Activated CD4-positive, alpha-beta memory T cell treated with anti-CD3 and anti-CD28 coated beads, Interleukin-2, amount 10 ng/mL, durations not matched to agents 7 days and 5 days (primary cell): ENCODE results near the gene UBP1. TPM values are rescaled to one million over a fixed set of nuclear protein-coding genes. Genes with fewer than 3 reads are reported as not detected.

ENCODE experiments used
- CTCF ChIA-PET: fragments of 350-600 bp; sonication (Branson Sonifier 250); formaldehyde crosslinking; loops from one replicate; lab custom pipeline; 2021; ENCODE audit warnings: antibody characterized with exemption, inconsistent platforms; lab: Charles Lee
- POLR2A ChIA-PET: fragments of 350-600 bp; sonication (Branson Sonifier 250); formaldehyde crosslinking; loops from one replicate; lab custom pipeline; 2021; ENCODE audit warnings: antibody characterized with exemption; lab: Charles Lee
- DNase-seq: peaks from one replicate; pipeline ENCODE4 v3.0.0-alpha.2; 2020
- H3K27ac Mint-ChIP-seq: one replicate; pipeline ENCODE4 v1.8.0; 2021; ENCODE audit warnings: mild to moderate bottlenecking, mixed read lengths
- H3K27me3 Mint-ChIP-seq: one replicate; pipeline ENCODE4 v1.8.0; 2021; ENCODE audit warnings: mixed read lengths
- H3K36me3 Mint-ChIP-seq: one replicate; pipeline ENCODE4 v1.8.0; 2021; ENCODE audit warnings: low read depth, mixed read lengths
- H3K4me1 Mint-ChIP-seq: one replicate; pipeline ENCODE4 v1.8.0; 2021; ENCODE audit warnings: mixed read lengths
- H3K4me3 Mint-ChIP-seq: one replicate; pipeline ENCODE4 v1.8.0; 2021; ENCODE audit warnings: mild to moderate bottlenecking, mixed read lengths
- H3K9me3 Mint-ChIP-seq: one replicate; pipeline ENCODE4 v1.8.0; 2021; ENCODE audit warnings: mixed read lengths
- total RNA-seq, 2 experiments: library from RNA; stranded (reverse); gene quantifications; one replicate each; pipeline ENCODE4 v1.2.3, GENCODE V29; 2021

The UBP1 gene
- total RNA-seq, 2 experiments from 2014 or later = 56.1 to 59.8 TPM

DNA sequence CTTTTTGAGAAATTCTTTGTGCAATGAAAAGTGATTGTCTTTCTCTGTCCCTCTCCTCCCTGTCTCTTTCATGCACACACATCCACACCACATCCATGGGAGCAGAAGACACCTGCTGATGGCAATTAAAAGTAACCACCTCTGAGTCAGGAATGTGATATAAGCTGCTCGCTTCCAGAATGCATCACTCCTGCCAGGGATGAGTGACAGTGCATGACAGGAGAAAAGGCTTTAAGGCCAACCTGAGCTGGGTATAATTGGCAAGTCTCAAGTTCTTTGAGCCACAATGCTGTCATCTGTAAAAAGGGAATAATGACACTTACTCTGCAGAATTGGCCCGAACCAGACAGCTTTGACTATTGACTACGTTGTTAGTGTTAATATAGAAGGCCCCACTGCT, 59.6 kb downstream of the UBP1 start:
- POLR2A ChIA-PET = no interaction called here
- H3K27me3 Mint-ChIP-seq = no peaks in the 10 kb centered on the region
- CTCF ChIA-PET = no interaction called here
- peaks cover 9% of the 10 kb centered on the region for H3K4me1 Mint-ChIP-seq
- H3K4me3 Mint-ChIP-seq = no peak overlapping the region
- DNase-seq = no peak
- H3K36me3 Mint-ChIP-seq = peaks cover 2% of the 10 kb centered on the region
- H3K9me3 Mint-ChIP-seq = no peaks in the 10 kb centered on the region
- no peak overlapping the region for H3K27ac Mint-ChIP-seq

DNA sequence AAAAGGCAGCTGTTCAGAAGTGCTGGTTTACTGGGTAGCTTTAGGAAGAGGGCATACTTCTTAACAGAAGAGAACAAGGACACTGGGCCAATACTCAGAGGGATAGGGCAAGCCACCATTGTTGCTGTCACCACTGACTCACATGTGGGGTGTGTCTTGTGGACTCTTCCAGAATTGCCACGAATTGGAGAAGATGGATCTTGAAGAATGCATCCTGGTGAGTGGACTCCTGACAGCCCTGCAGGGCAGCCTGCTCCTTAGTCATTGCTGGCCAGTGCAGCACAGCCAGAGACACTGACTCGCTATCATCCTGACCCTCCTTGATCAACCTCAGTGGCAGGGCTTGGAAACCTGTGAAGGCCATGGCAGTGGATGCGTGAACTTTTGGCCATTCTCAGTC, 62.3 kb downstream of the UBP1 start:
- DNase-seq = no peak
- POLR2A ChIA-PET = no interaction called here
- Mint-ChIP-seq H3K27me3 (no peaks in the 10 kb centered on the region), H3K27ac (no peak overlapping the region), H3K4me3 (no peak overlapping the region), H3K9me3 (no peaks in the 10 kb centered on the region), H3K4me1 (peaks cover under 1% of the 10 kb centered on the region), H3K36me3 (no peaks in the 10 kb centered on the region)
- CTCF ChIA-PET = interaction anchor here (1.3 kb wide), 1 partner anchor 409 kb away, joined by 3 read pairs; no protein-coding TSS in a partner anchor

DNA sequence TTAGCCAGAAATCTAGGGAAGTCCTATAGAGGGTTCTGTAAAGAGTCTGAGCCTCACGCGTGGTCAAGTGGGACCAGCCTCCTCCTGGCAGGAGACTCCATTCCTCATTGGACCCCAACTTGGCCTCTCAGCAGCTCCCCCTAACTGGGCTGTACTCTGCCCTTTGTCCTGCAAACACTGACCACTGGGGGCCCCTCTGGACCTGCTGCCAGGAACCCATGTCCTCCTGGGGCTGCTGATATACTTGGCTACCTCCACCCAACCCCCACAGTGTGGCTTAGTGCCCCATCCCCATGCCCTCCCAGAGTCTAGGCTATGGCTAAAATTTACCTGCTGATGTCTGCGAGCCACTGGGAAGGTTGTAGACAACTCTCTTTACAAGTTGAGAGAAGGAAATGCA, 62.7 kb downstream of the UBP1 start:
- Mint-ChIP-seq H3K27ac (no peak overlapping the region), H3K36me3 (no peaks in the 10 kb centered on the region), H3K4me3 (no peak overlapping the region), H3K27me3 (no peaks in the 10 kb centered on the region), H3K9me3 (no peaks in the 10 kb centered on the region), H3K4me1 (peaks cover 4% of the 10 kb centered on the region)
- ChIA-PET POLR2A (no interaction called here), CTCF (no interaction called here)
- no peak for DNase-seq

DNA sequence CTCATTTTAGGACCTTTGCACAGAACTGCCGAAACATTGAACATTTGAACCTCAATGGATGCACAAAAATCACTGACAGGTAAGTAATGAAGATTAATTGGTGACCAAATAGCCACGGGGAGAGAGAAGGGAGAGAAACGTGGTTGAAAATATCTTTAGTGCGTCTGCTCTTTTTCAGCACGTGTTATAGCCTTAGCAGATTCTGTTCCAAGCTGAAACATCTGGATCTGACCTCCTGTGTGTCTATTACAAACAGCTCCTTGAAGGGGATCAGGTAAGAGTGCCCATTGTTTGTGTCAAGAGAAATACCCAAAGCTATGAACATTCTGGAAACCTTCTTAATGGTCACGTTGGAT, 67.1 kb downstream of the UBP1 start:
- POLR2A ChIA-PET = interaction anchor here (1.0 to 1.3 kb wide), 3 partner anchors 12 to 425 kb away, joined by 3 to 5 read pairs (median 4); no protein-coding TSS in a partner anchor
- Mint-ChIP-seq H3K36me3 (no peaks in the 10 kb centered on the region), H3K9me3 (no peaks in the 10 kb centered on the region), H3K27ac (no peak overlapping the region), H3K27me3 (no peaks in the 10 kb centered on the region), H3K4me1 (peaks cover 5% of the 10 kb centered on the region), H3K4me3 (no peak overlapping the region)
- DNase-seq = no peak
- CTCF ChIA-PET = interaction anchor here (0.6 to 3.8 kb wide), 44 partner anchors 9 to 688 kb away, joined by 3 to 95 read pairs (median 4); partner anchors contain the start of gene CNOT10

DNA sequence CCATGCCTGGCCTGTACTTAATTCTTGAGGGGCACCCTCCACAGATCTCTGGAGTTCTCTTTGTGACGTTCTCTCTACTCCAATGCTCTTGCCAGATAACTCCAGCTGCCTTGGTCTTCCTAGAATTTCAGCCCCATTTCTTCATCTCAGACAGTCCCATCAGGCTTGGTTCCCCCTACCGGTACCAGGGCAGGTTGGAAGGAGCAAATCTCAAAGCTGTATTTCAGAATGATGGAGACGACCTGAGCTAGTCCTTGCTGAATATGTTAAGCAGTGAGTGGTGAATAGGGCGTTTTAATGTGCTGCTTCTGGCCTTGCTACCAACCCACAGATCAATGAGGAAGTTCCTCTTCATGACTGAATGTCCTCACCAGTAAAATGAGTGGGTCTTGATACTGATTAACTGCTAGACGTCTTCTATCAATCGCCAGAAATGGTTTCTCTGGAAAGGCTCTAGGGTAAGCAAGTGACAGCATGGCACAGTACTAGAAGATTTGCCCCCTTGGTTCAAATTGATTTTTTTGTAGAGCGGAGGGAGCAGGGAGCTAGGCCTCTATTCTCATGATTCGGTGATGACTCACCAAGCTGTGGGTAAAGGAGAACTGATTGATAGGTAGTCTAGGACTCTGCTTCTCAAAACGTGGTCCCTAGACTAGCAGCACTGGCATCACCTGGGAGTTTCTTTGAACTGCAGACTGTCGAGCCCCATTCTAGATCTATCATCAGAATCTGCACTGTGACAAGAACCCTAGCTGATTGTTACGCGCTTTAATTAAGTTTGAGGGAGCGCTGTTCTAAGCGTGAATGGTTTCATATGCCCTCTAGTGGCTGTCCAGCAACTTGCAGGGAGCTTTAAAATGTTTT, 67.8 kb downstream of the UBP1 start:
- Mint-ChIP-seq H3K9me3 (no peaks in the 10 kb centered on the region), H3K36me3 (no peaks in the 10 kb centered on the region), H3K27me3 (peaks cover 5% of the 10 kb centered on the region), H3K4me1 (peaks cover 5% of the 10 kb centered on the region), H3K4me3 (no peak overlapping the region), H3K27ac (no peak overlapping the region)
- ChIA-PET POLR2A (interaction anchor here (1.0 to 1.3 kb wide), 3 partner anchors 13 to 424 kb away, joined by 3 to 5 read pairs (median 4); no protein-coding TSS in a partner anchor), CTCF (interaction anchor here (0.5 to 3.8 kb wide), 48 partner anchors 8 to 687 kb away, joined by 3 to 95 read pairs (median 4); partner anchors contain the start of gene CNOT10)
- DNase-seq = peak; percentile 47

DNA sequence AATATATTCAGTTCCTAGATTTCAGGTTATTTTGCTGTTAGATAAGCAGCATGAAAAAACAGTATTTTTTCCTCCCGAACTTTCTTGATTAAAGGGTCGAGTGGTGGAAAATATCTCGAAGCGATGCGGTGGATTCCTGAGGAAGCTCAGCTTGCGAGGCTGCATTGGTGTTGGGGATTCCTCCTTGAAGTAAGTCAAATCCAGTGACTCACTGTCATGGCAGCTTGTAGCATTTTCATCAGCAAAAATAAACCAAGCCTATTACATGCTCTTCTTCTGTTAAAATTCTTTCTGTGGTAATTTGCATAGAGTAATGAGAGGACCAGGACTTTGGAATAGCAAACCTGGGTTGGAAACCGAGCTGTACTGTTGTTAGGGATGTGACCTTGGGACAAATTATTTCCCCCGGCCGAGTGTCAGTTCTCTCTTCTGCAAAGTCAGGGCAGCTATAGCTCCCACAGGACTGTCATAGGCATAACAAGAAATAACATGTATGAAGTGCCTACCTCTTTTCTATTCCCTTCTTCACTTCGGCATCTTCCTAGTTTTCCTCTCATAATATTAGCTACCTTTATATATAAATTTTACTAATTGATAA, 75.6 kb downstream of the UBP1 start:
- Mint-ChIP-seq H3K27me3 (peaks cover 18% of the 10 kb centered on the region), H3K4me1 (no peaks in the 10 kb centered on the region), H3K9me3 (no peaks in the 10 kb centered on the region), H3K36me3 (no peaks in the 10 kb centered on the region), H3K27ac (no peak overlapping the region), H3K4me3 (no peak overlapping the region)
- ChIA-PET CTCF (interaction anchor here (3.1 kb wide), 1 partner anchor 9 kb away, joined by 14 read pairs; no protein-coding TSS in a partner anchor), POLR2A (no interaction called here)
- DNase-seq = no peak

DNA sequence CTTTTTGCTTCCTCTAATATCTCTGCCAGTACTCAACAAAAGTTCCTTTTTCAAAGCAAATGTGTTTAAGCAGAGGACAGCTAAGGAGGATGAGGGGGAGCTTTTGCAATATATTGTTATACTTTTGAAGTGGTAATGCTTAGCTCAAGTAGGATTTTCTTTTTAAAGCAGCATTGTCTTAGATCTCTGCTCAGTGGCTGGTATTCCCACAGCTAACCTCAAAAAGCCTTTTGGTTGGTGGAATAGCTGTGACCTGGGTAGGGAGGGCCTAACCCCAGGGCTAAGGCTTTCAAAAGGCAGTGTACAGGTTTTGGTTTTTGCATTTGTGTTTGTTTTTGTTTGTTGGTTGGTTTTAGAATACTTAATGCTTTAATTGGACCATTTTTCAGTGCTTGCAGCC, 76.1 kb downstream of the UBP1 start:
- ChIA-PET POLR2A (no interaction called here), CTCF (interaction anchor here (3.1 kb wide), 1 partner anchor 9 kb away, joined by 14 read pairs; no protein-coding TSS in a partner anchor)
- no peak overlapping the region for H3K27ac Mint-ChIP-seq
- no peaks in the 10 kb centered on the region for H3K36me3 Mint-ChIP-seq
- H3K4me1 Mint-ChIP-seq = no peaks in the 10 kb centered on the region
- no peaks in the 10 kb centered on the region for H3K9me3 Mint-ChIP-seq
- peaks cover 20% of the 10 kb centered on the region for H3K27me3 Mint-ChIP-seq
- H3K4me3 Mint-ChIP-seq = no peak overlapping the region
- DNase-seq = no peak

DNA sequence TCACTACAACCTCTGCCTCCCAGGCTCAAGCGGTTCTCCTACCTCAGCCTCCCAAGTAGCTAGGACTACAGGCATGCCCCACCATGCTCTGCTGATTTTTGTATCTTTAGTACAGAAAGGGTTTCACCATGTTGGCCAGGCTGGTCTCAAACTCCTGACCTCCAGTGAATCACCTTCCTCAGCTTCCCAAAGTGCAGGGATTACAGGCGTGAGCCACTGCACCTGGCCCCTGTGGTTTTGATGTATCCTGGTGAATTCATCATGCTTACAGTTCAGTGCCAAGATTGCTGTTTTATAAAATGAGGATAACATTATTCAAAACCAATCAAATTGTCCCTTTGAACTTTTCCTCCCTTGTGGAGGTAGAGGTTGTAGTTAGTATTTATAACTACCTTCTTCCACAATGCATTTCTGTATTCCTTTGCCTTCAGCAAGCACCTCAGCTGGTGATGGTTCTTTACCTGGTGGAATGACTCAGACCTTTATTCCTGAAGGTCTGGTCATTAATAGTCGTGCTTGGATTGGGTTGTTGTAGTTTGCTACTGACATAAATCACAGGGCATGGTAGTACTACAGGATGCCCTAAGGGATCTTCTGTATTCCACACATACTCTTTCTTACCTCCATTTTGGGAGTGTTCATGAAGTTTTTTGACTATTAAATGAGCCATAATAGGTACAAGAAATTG, 76.9 kb downstream of the UBP1 start:
- Mint-ChIP-seq H3K36me3 (no peaks in the 10 kb centered on the region), H3K27me3 (peaks cover 24% of the 10 kb centered on the region), H3K4me1 (no peaks in the 10 kb centered on the region), H3K9me3 (no peaks in the 10 kb centered on the region), H3K27ac (no peak overlapping the region), H3K4me3 (no peak overlapping the region)
- ChIA-PET CTCF (interaction anchor here (3.1 kb wide), 1 partner anchor 10 kb away, joined by 14 read pairs; no protein-coding TSS in a partner anchor), POLR2A (no interaction called here)
- no peak for DNase-seq

DNA sequence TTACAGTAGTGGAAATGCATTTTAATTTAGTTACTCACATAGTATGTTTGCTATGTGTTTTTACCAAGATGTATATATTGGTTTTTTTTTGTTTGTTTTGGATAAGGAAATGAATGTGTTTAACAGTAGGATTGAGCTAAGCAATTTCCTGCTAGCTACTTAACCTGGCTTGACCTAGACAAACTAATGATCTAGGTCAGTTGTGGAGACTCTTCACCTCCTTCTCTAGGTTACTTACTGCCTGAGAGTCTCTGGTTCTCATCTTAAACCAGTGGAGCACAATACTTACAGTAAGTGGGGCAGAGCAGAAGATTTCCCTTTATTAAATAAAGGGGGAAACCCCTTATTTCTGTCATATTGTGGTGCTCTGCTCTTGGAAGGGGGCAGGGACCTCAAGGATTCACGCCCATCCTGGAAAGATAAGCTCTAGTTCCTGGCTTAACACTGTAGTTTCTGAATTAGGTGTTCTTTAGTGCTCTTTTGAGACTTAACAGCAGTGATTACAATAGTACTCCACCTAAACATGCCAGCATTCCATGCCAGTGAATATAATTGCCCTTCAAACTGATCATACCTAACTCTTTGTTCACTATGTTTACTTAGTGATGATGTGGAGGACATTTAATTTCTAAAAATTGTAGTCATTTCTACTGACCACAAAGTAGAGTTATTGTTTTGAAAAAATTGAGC, 79.9 kb downstream of the UBP1 start:
- POLR2A ChIA-PET = no interaction called here
- H3K36me3 Mint-ChIP-seq = no peaks in the 10 kb centered on the region
- no peaks in the 10 kb centered on the region for H3K9me3 Mint-ChIP-seq
- no peak for DNase-seq
- CTCF ChIA-PET = interaction anchor here (2.0 kb wide), 1 partner anchor 13 kb away, joined by 6 read pairs; no protein-coding TSS in a partner anchor
- no peak overlapping the region for H3K4me3 Mint-ChIP-seq
- H3K27me3 Mint-ChIP-seq = peaks cover 22% of the 10 kb centered on the region
- no peaks in the 10 kb centered on the region for H3K4me1 Mint-ChIP-seq
- H3K27ac Mint-ChIP-seq = no peak overlapping the region

DNA sequence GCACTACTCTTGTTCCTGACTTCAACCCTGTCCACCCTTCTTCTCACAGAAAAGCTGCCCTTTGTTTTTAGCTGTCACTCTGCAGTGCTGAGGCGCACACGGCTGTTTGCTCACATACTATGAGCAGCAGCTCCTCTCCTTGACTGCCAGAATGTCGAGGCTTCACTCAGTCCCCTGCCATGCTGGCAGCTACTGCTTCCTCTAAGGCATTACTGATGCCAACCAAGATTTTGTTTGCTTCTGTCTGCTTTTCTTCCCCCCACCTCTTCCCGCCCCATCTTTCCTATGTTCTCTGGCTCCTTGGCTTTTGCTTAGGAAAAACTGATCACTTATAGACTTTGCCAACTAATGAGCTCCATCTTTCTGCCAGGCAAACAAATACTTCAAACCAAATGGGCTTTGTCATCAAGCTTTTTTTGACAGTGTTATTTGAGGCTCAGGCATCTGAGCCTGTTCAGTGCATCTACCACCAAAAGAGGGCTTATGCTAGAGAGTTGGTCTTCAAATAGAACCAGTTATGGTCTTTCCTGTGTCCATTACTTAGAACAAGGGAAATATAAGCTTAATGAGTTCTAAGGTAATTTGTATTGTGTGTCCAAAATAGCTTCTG, 81.9 kb downstream of the UBP1 start:
- H3K4me1 Mint-ChIP-seq = no peaks in the 10 kb centered on the region
- ChIA-PET POLR2A (no interaction called here), CTCF (interaction anchor here (0.9 kb wide), 1 partner anchor 14 kb away, joined by 3 read pairs; no protein-coding TSS in a partner anchor)
- no peak overlapping the region for H3K27ac Mint-ChIP-seq
- no peak for DNase-seq
- no peaks in the 10 kb centered on the region for H3K36me3 Mint-ChIP-seq
- peaks cover 18% of the 10 kb centered on the region for H3K27me3 Mint-ChIP-seq
- no peaks in the 10 kb centered on the region for H3K9me3 Mint-ChIP-seq
- H3K4me3 Mint-ChIP-seq = no peak overlapping the region

DNA sequence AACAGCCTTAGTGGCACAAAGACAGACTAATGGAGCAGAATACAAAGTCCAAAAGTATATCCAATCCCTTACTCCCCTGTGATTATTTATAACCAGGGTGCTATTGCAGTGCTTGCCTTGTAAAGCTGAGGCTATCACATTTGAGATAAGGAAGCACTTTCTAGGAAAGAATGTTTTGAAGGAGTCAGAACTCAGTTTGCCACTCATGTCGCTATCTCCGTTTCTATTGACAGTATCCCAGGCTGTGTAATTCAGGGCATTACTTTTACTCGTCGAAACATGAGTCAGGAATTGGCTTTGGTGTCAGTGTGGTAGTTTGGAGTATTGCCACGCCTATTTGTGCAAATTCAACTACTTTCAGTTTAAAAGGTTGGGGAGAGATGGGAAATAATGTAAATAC, 84.6 kb downstream of the UBP1 start:
- ChIA-PET CTCF (no interaction called here), POLR2A (no interaction called here)
- Mint-ChIP-seq H3K27me3 (peaks cover 13% of the 10 kb centered on the region), H3K9me3 (no peaks in the 10 kb centered on the region), H3K4me3 (no peak overlapping the region), H3K4me1 (no peaks in the 10 kb centered on the region), H3K27ac (no peak overlapping the region), H3K36me3 (no peaks in the 10 kb centered on the region)
- no peak for DNase-seq

DNA sequence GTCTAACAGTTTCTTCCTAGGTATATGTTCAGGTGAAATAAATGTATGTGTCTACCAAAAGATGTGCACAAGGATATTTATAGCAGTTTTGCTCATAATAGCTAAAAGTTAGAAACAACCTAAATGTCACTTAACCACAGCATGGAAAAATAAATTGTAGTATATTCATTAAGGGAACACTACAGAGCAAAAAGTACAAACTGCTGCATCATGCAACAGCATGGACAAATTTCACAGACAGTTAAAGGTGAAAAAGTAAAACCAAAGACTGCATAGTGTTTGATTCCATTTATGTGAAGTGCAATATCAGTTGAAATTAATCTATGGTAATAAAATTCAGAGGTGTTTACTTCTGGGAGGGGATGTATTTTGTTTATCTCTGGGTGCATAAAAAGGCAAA, 100.4 kb downstream of the UBP1 start:
- no peak overlapping the region for H3K4me3 Mint-ChIP-seq

More for the DNA sequence above, 100.4 kb downstream of the UBP1 start:
- Mint-ChIP-seq H3K27me3 (peaks cover 3% of the 10 kb centered on the region), H3K4me1 (no peaks in the 10 kb centered on the region), H3K36me3 (no peaks in the 10 kb centered on the region), H3K27ac (no peak overlapping the region), H3K9me3 (no peaks in the 10 kb centered on the region)
- CTCF ChIA-PET = no interaction called here
- no peak for DNase-seq
- POLR2A ChIA-PET = no interaction called here
